Left renal pelvis (tissue), 4 donors: ENCODE data around the gene C14orf93. TPM values are rescaled to one million over a fixed set of nuclear protein-coding genes. Genes with fewer than 3 reads are reported as not detected.

Experiments
- DNase-seq, 4 donors: peaks; one replicate each; pipeline ENCODE4 v3.0.0-alpha.2; 2013; ENCODE audit warnings: low read depth in 4 of 4, low spot score in 3 of 4
- polyA plus RNA-seq, 4 donors: library from polyadenylated mRNA; unstranded; fragments of 120-200 nt; gene quantifications; one replicate each; pipeline ENCODE4 v1.2.1, GENCODE V29; 2013; ENCODE audit not compliant: insufficient read length in 4 of 4

The C14orf93 gene
- polyA plus RNA-seq, 4 donors, result 13.7 to 26.8 (median 19.1) TPM

DNA sequence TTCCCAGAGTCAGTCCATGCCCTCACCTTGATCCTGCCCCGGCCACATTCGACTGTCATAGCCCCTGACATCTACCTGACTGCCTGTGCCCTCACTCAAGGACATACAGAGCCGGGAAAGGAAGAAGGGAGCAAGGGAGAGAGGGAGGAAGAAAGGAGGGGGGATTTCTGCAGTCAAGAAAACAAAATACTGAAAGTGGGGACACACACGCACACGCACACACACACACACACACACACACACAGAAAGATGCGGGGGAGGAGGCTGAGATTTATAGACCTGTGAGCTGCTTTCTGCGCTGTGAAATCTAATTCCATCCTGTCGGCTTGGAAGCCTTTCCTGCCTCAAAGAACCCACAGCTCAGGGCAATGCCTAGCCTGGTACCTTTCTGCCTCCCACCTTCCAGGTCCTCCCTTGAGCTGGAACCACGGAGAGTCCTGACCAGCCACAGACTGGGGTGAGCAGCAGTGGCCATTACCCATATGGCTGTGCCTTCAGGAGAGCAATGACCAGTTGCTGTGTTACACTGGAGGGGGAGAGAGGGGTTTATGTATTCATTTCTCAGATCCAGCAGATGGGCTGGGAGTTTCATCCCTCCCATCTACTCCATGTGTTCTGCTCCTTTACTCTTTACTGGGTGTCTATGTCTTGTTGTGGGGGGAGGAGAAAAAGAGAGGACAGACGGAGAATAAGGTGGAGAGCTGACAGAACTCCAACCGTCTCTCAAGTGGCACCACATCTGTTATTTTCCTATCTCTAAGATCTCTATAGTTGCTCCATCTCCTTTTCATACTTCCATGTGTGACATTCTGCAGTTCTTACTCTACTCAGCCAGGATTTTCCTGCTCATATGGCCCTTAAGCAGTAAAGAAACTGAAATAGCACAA is 12.9 kb downstream of the C14orf93 start:
- peak in 1 of 4 donors; percentile 88 for DNase-seq

DNA sequence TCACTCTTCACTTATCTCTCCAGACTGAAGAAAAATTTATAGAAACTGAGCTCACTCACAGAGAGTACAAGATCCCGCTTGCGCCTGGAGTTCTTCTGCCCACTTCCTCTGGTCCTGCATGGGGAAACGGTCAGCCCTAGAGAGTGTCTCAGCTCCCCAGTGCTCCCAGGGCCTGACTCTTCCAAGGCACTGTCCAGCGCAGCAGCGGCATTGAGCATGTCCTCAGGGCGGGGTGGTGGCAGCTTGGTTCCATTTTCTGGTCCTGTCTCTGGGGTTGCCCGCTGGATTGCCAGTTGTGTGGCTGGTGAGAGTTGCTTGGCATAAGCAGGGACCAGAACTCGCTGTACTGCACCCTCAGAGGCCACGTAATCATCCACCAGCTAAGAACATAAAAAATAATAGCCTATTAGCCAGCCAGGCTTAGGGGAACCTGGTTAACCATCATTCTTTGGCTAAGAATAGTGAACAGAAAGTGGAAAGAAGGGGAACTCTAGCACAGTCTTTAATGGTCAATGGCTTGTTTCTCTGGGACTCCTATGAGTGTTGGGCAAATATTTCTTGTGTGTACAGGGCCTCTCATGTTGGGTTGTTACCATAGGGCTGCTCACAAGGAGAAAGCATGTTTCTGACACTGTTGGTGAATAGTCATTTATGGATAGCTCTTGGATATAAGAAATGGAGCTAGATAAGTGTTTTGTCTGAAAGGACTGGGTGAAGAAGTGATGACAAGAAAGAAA is 13.9 kb downstream of the C14orf93 start:
- no peak for DNase-seq

DNA sequence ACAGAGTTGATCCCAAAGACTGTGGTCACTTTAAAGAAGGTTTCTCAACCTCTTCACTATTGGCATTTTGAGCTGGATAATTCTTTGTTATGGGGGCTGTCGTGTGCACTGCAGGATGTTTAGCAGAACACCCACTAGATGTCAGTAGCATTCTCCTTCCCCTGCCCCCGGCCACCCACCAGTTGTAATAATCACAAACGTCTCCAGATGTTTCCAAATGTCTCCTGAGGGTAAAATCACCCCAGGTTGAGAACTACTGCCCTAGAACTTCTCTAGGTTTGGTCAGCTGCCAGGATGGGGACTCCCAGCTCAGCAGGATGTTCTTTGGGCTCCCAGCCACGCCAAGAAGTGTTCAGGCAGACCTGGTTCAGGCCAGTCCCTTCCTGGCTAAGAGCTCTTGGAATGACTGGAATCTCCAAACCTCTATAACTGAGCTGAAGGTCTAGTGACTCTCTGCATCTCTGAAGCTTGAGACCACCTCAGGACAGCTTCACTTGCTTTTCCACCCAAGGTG is 15.1 kb downstream of the C14orf93 start:
- DNase-seq, result no peak

DNA sequence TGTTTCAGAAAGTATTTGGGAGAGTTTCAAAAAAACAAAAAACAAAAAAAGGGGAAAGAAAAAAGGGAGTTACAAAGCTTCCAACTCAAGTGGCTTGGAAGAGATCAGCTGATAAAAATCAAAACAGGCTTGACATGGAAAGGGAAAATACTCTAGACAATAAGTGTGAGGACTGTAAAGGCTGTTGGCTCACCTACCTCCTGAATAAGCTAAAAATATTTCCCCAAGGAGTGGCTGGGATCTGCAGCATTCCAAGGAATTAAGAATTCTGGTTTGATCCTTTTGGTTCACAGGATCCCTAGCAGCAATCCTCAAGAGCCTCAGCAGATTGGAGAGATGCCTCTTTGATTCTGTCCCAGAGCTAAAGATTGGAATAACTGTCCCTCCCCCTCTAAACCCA is 16.4 kb downstream of the C14orf93 start:
- DNase-seq, result no peak

DNA sequence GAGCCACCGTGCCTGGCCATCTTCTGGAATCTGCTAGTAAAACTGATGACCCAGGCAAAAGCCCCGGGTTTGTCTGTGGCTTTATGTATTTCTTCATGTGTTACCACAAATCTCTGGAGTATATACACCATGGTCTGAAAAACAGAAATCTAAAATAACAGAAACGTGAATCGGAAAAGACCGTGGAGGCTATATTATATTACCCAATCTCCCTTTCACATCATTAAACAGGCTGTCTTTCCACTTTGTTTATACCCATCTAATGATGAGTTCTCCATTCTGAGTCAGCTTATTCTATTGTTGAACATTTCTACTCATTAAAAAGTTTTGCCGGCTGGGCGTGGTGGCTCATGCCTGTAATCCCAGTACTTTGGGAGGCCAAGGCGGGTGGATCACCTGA is 18.1 kb downstream of the C14orf93 start:
- DNase-seq, result no peak

DNA sequence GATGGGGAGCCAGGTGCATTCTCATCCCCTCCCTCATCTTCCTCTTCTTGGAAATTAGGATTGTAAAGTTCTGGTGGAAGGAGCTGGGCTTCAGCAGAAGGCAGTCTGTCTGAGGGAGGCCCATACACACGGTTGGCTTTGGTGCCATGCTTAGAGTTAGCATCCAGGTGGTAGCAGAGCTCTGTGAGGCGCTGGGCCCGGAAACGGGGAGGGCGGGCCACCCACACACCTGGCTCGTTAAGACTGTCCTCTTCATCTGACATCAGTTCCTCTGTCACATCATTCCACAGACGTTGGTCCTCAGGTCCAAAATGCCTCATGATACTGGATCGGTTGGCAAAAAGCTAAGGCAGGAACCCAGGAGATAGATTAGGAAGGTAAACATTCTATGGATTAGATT is 22.7 kb downstream of the C14orf93 start:
- DNase-seq, result no peak

DNA sequence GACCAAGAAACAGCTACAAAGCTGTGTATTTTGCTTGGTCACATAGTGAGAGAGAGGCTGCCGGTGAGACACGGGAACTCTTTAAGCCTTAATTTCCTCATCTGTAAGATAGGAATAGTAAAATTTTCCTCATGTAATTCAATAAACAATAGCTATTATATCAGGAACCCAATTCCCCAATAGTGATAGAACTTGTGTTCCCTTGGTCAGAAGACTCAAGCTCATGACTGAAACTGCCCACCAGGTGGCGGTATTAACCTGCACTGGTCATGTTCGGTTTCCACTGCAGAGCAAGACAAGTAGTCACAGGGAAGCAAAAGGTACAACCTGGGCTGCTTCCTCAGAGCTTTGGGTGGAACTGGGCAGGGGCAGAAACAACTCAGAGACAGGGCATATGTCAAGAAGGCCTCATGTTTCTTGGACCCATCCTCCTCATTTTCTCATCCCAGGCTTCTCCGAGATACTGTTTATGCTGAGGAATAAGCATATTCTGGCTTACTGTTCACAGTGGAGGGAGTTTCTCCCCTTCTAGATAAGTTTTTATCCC is 23.4 kb downstream of the C14orf93 start:
- DNase-seq, result no peak

DNA sequence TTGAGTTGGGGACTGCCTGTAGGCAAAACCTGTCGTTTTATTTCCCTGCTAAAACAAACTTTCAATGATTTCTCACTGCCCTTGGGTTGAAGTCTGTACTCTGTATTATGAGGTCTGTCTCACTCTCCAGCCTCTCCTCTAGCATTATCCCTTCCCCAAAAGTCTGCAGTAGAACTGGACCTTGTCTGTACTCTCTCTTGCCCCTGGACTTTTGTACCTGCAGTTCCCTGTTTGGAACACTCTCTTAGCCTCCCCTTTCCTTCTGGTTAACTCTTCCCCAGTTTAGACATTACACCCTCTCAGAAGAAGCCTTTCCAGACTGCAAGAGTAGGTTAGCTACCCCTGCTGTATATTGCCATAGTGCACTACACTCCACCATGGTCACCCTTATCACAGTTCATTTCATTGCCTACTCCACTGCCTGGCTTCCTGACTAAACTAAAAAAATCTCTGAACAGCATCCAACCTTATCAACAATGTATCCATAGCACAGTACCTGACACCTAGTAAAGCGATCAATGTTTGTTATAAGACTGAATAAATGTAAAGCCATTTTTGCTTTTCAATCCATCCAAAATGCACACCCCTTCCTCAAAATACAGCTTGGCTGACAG is 23.9 kb downstream of the C14orf93 start:
- no peak for DNase-seq

DNA sequence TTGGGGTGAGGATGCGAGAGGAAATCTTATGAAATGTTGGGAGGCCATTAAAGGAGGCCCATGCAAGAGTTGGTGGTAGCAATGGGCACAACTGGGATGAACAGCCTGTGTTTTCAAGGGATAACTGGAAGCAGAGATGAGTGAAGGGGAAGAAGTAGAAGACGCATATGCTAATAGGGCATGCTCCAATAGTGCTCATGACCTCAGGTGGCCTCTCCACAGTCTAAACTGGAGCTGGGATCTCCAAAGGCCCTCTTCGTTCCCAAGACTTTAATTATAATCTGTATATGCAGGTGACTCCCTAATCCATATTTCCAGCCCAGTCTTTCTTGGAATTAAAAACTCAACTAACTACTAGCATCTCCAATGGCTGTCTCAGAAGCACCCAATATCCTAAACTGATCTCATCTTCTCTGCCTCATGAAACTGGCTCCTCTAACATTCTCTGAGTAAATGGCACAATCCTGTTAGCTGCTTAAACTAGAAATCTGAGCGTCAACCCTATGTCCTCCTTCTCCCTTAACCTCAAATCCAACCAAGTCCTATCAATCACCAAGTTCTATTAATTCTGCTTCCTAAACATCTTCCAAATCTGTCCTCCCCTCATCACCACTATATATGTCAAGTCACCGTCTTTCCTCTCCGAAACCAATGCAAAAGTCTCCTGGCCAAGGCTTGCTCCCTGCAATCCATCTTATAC is 24.8 kb downstream of the C14orf93 start:
- DNase-seq, result no peak

DNA sequence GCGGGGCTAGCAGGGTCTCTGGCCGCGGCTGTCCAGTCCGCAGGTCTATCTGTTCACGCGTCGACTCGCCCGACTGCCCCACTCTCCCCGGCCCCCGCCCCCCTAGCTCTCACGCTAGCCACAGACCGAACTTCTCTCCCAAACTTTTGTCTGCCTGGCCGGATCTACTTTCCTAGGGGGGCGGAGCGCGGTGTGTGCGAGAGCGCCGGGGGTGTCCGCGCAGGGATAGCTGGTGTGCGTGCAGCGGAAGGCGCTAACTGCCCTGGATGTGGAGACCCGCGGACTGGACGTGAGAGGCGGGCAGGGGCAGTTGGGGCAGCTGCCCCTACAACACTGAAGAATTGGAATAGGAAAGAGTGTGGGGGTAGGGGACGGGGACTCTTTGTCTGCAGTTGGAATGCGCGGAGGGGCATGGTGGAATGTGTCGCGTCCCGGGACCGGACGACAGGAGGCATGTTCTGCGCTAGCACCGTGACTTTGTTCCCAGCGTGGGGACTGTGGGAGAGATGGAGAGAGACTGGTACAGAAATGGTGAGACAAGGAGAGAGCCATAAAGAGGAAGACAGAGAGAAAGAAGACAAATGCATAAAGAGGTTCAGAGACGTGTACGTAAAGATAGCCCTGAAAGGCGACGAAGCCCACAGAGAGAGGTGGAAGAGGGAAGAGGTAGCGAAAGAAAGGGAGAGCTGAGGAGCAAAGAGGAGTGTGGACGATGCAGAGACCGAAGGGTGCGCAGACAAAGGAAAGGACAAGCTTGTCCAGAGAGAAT is 27.3 kb downstream of the C14orf93 start, which contains the start of gene AJUBA:
AJUBA (minus strand) TSS at position 75 of the 769 bp plus-strand sequence. CDS start 285 bp downstream, outside the sequence.
- peak in 2 of 4 donors; percentile 91 to 93 for DNase-seq

DNA sequence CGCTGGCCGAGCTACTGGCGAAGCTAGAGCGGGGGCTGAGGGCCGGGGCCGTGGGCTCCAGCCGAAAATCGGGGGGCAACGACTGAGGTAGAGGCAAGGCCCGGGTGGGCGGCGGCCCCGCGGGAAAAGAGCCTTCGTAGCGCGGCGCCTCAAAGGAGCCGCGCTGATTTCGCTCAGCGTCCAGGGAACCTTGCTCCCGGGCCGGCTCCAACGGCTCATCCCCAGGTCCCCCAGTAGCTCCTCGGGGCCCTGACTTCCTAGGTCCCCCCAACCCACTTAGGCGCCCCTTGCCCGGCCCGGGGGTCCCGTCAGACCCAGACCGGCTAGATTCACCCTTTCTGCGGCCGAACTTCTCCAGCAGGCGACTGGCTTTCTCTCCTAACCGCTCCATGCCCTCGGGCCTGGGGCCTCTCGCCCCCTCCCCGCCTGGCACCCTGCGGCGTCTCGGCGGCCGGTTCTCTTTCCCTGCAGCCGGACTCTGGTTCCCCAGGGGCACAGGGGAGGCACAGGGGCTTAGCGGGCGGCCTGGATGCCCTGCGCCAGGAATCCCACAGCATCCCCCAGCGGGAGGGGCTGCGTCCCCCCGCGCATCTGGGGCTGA is 28.0 kb downstream of the C14orf93 start:
- no peak for DNase-seq

DNA sequence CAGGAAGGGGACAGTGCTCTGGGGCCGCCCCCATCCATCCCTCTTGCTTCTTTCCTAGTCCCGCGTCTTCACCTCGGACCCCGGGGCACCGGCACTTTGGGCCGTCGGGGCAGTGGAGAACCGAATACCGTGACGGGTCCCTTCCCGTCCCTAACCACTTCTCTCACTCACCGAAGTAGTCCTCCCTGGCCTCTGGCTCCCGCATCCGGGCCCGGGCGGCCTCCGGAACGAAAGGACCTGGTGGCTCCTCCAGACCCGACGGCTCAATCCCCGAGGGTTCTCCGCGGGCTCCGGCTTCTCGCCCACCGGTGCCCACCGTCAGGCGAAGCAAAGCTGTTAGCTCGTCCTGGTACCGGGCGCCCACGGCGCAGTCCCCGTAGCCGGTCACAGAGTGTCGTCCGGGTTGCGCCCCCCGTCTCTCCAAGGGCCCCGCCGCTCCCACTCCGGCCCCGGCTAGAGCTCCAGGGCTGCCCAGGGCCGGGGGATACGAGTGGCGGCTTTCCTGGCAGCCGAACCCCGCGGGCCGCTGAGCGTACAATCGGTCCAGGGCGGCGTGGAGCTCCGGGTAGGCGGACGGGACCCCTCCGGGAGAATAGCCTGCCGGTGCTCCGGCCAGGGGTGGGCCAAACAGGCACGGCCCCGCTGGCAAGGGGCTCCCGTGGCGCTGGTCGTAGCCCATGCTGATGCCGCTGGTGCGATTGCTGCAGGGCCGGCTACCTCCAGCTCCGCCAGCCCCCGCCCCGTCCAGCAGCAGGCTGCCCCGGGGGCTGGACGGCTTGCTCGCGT is 28.7 kb downstream of the C14orf93 start:
- no peak for DNase-seq

DNA sequence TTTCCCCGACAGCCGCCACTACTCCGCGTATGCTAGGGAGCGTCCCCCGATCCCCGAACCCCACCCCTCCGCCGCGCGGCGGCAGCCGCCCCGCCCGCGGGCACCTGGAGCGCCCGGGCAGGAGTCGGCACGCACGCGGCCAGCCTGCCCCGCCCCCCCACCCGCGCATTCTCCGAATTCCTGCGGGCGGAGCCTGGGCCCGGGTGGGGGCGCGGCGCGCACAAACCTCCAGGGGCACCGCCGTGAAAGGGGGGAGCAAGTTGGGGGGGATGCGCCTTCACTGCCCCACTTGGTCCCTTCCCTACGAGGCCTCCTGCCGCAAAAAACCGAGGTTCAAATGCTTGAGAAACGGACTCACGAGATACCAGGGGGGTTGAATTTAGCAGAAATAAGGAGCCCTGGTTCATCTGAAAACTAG is 29.3 kb downstream of the C14orf93 start:
- DNase-seq, result no peak

DNA sequence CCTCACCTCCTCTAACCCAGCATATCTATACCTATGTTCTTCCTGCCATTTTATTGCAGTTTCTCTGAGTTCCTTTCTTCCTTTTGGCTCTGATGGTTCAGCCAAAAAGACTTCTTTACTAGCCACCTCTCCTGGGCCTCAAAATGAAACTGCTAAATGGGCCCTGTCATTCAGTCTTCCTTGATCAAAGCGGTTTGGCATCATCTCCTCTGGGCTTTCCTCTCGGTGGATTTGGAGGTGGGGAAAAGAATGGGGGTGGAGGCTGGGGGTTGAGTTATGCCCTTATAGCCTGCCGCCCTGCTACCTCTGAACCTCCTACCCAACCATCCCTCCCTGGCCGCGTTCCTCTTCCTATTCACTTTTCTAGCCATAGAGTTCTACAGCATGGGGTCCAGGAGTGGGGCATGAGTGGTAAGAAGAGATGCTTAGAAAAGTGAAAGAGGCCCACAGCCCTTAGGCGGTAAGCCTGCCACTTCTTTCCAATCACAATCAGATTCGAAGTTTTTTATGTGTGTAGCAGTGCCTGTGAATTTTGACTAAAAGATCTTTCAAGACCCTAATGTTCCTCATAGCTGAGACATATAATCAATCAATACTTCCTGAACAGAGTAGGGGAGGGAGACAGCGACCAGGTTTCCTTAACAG is 30.1 kb downstream of the C14orf93 start:
- no peak for DNase-seq

DNA sequence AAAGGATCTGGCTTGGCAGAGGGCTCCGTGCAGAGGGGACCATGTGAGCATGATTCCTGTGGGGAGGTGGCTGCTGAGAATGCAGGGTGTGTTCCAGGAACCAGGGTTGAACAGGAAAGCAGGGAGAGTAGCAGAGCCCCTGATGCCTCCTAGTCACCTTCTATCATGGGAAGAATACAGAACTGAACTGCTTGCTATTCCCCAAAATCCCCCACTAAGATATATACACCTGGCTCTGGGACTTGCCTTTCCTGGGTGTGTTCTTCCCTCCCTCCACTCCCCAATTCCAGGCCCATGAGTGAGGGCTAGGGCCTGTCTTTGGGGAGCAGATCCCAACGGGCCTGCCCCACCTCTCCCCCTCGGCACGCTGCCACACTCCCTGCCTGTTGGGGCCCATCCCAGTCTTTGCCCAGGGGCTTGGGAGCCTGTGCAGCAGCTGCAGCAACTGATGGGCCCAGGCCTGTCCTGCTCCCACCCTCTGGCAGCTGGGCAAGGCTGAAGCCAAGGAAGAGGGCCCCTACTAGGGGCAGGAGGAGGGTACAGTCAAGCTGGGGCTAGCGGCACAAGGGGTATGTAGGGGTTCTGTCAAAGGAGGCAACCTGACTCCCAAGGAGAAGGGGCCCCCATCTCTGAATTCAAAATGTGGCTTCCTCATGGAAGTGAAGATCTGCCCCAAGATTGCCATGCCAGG is 30.8 kb downstream of the C14orf93 start:
- DNase-seq, result no peak

DNA sequence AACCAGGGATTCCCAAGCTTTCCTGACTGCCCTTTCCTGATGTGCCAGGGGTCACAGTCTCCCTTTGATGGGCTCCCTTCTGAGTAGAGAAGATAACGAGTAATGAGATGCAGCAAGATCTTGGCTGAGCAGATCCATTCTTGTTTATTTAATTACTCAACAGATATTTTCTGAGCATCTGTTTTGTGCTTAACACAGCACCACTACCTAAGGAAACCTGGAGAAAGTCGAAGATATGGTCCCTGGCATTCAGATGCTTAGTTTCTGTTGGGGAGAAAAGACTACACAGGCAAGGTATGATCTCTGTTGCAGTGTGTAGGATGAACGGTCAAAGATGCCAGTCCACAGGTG is 31.5 kb downstream of the C14orf93 start:
- DNase-seq, result no peak
